Panc1 (cell line): ENCODE results near the gene BMP7. TPM values are rescaled to one million over a fixed set of nuclear protein-coding genes. Genes with fewer than 3 reads are reported as not detected.

Source experiments
- ATAC-seq: fragments of 200-7000 bp; cut with Tn5 transposase; 2 replicates; pipeline ENCODE4 v1.9.1; 2020; ENCODE audit warnings: mild to moderate bottlenecking, moderate library complexity
- BruUV-seq: library from RNA; stranded (reverse); fragments of 400-500 nt; replicated peaks from 2 replicates; lab custom pipeline; 2021; lab: Mats Ljungman, UMichigan
- CTCF ChIA-PET: fragments of 300-600 bp; sonication (Branson Sonifier 250); formaldehyde crosslinking; loops from one replicate; lab custom pipeline; 2022; ENCODE audit warnings: antibody characterized with exemption; lab: Charles Lee
- POLR2A ChIA-PET: fragments of 300-600 bp; sonication (Branson Sonifier 250); formaldehyde crosslinking; loops from one replicate; lab custom pipeline; 2022; ENCODE audit warnings: antibody characterized with exemption; lab: Charles Lee
- DNase-seq: peaks from one replicate; pipeline ENCODE4 v3.0.0-alpha.2; 2010; ENCODE audit warnings: low read depth, low spot score
- H3K27ac ChIP-seq: 2 replicates; pipeline ENCODE4 v1.5.1; 2011; ENCODE audit warnings: mild to moderate bottlenecking, low read length, inconsistent platforms
- H3K27me3 ChIP-seq: fragments of 200-500 bp; sonication (Bioruptor generic); 2 replicates; pipeline ENCODE4 v1.6.0; 2014; ENCODE audit warnings: low read length, inconsistent platforms; ENCODE audit not compliant: control insufficient read depth, insufficient read depth
- H3K36me3 ChIP-seq: fragments of 200-500 bp; sonication (Bioruptor generic); 2 replicates; pipeline ENCODE4 v1.5.1; 2014; ENCODE audit warnings: inconsistent platforms, mild to moderate bottlenecking, low read length, moderate library complexity; ENCODE audit not compliant: control insufficient read depth, insufficient read depth
- H3K4me1 ChIP-seq: 2 replicates; pipeline ENCODE4 v1.5.1; 2011; ENCODE audit warnings: inconsistent platforms, mild to moderate bottlenecking, low read length, moderate library complexity; ENCODE audit not compliant: control insufficient read depth, insufficient read depth
- H3K4me3 ChIP-seq, 2 experiments: 2 replicates each; pipeline ENCODE4 v1.5.1; 2011 to 2012; ENCODE audit warnings: low read depth in 2 of 2, low read length in 2 of 2, mild to moderate bottlenecking in 2 of 2, inconsistent platforms in 1 of 2, moderate library complexity in 1 of 2
- H3K9me3 ChIP-seq: fragments of 200-500 bp; sonication (Bioruptor generic); 2 replicates; pipeline ENCODE4 v1.5.1; 2014; ENCODE audit warnings: low read depth, mild to moderate bottlenecking, inconsistent platforms, low read length, moderate library complexity; ENCODE audit not compliant: control insufficient read depth, insufficient read depth
- CTCF ChIP-seq: fragments of 450-650 bp; IDR thresholded peaks from 2 replicates; pipeline ENCODE4 v1.5.1; 2017; ENCODE audit warnings: mild to moderate bottlenecking
- POLR2AphosphoS5 ChIP-seq: IDR thresholded peaks from 2 replicates; pipeline ENCODE4 v1.6.1; 2012; ENCODE audit warnings: mild to moderate bottlenecking, low read depth, low read length, moderate library complexity
- REST ChIP-seq, 2 experiments: IDR thresholded peaks; 2 replicates each; pipeline ENCODE4 v1.6.1; 2011 to 2012; ENCODE audit warnings: low read depth in 2 of 2, control low read depth in 1 of 2, low read length in 1 of 2, mild to moderate bottlenecking in 1 of 2, moderate library complexity in 1 of 2; ENCODE audit not compliant: insufficient read depth in 1 of 2
- SIN3A ChIP-seq: IDR thresholded peaks from 2 replicates; pipeline ENCODE4 v1.6.1; 2012; ENCODE audit warnings: low read depth, mild to moderate bottlenecking, low read length, moderate library complexity, borderline replicate concordance; ENCODE audit not compliant: insufficient read depth
- TCF7L2 ChIP-seq: IDR thresholded peaks from 2 replicates; pipeline ENCODE4 v1.6.1; 2011; ENCODE audit warnings: mild to moderate bottlenecking, low read depth, low read length, inconsistent platforms
- in situ Hi-C: cut with HindIII; loops from 2 replicates; pipeline ENCODE4 v1.10.0; 2016; ENCODE audit warnings: low sequenced_read_pairs, low pct_unique_long_range_greater_than_20kb
- intact Hi-C: fragments of 100-400 bp; cut with micrococcal nuclease; formaldehyde crosslinking; loops from one replicate; pipeline ENCODE4 v1.10.0; 2022; ENCODE audit not compliant: unreplicated experiment
- total RNA-seq: library from RNA; stranded (reverse); gene quantifications from one replicate; pipeline ENCODE4 v1.2.1, GENCODE V29; 2021; ENCODE audit not compliant: unreplicated experiment

The BMP7 gene
- total RNA-seq, 1 experiment from 2014 or later = 11.5 TPM

- Histone ChIP-seq H3K27me3 (peaks cover 10% of the 10 kb centered on the region), H3K4me1 (no peaks in the 10 kb centered on the region), H3K9me3 (no peaks in the 10 kb centered on the region), H3K4me3 (no peak overlapping the region), H3K27ac (no peak overlapping the region), H3K36me3 (no peaks in the 10 kb centered on the region)
- POLR2A ChIA-PET = no interaction called here
- DNase-seq (no peak), ATAC-seq (no peak)
- in situ Hi-C loops (no loop called here), intact Hi-C loops (no loop called here)
- CTCF ChIA-PET = no interaction called here
- TF ChIP-seq POLR2AphosphoS5 (no peak), TCF7L2 (no peak), REST (IDR thresholded peaks at IDR 0.05; ENCODE audit: insufficient read depth in 1 of 2, low read depth in 2 of 2, low read length in 1 of 2) (no peak), CTCF (no peak), SIN3A (no peak)
- BruUV-seq = no TSS peak
These were observed 24.6 kb upstream of the BMP7 start for GRCh38 chr20:57291003-57291402.

GRCh38 chr20:57290178-57290484 lies 23.7 kb upstream of the BMP7 start:
- in situ Hi-C loops = no loop called here
- H3K27ac ChIP-seq = no peak overlapping the region
- intact Hi-C loops = no loop called here
- ATAC-seq = no peak
- POLR2A ChIA-PET = no interaction called here
- CTCF ChIA-PET = no interaction called here
- TF ChIP-seq TCF7L2 (no peak), REST (IDR thresholded peaks at IDR 0.05; ENCODE audit: insufficient read depth in 1 of 2, low read depth in 2 of 2, low read length in 1 of 2) (no peak), SIN3A (no peak), POLR2AphosphoS5 (no peak), CTCF (no peak)
- H3K4me1 ChIP-seq = no peaks in the 10 kb centered on the region
- no peaks in the 10 kb centered on the region for H3K9me3 ChIP-seq
- H3K36me3 ChIP-seq = no peaks in the 10 kb centered on the region
- DNase-seq = no peak
- H3K4me3 ChIP-seq = no peak overlapping the region
- BruUV-seq = no TSS peak
- H3K27me3 ChIP-seq = peaks cover 10% of the 10 kb centered on the region
